ENCODE measurements around the gene SYDE1. TPM values are rescaled to one million over a fixed set of nuclear protein-coding genes. Genes with fewer than 3 reads are reported as not detected.

The SYDE1 gene
- total and polyA plus RNA-seq, 2 donors (not counting 1 experiment from before 2014, with no cell fraction given) = not detected

DNA sequence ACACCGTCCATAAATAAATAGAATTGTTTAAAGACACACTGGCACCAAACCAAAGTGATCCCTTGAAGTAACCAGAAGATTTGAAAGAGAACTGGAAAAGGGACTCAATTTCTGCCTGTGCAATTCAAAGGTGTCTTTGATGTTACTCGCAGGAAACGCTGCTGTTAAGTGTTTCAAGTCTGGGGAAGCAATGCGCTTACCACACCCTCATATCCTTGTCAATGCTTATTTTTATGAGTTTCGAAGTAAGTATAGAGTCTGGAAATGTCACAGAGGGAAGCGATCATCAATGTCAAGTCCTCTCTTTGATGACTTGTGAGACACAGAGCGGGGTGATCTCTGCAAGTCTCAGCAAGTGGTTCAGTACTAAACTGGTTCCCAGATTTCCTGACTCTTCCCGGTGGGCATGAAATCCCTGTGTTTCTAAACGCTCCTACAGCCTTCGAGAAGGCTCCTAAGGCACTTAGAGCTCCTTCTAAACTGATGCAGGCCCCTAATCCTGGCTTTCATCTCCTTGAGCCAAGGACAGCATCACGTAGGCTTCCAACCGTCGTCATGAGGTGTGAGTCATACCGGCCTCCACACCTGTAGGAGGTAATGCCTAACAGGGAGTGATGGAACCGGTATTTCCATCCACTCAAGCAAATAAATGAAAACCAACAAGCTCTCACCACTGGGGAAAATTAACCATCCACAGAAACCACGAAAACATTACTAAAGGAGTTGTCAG is 22.8 kb downstream of the SYDE1 start:
- Histone ChIP-seq H3K4me1 (ENCODE audit: control insufficient read depth in 2 of 2, insufficient read depth in 2 of 2, low read length in 2 of 2) (peaks cover under 1 to 3% of the 10 kb centered on the region in 2 donors), H3K27me3 (replicated peaks in 1 of 4; ENCODE audit: control extremely low read depth in 1 of 4, control insufficient read depth in 3 of 4, insufficient read depth in 4 of 4, low read length in 3 of 4) (peaks cover 0 to 2% (median 0%) of the 10 kb centered on the region in 4 experiments), H3K27ac (ENCODE audit: low read length in 2 of 2) (no peak overlapping the region), H3K4me2 (replicated peaks; ENCODE audit: low read depth, low read length, poor library complexity, severe bottlenecking) (no peak overlapping the region), H3K9me3 (ENCODE audit: control extremely low read depth in 1 of 3, control insufficient read depth in 2 of 3, insufficient read depth in 1 of 3, low read length in 2 of 3) (no peaks in the 10 kb centered on the region), H3K4me3 (ENCODE audit: control extremely low read depth in 1 of 5, extremely low read depth in 1 of 5, insufficient read depth in 1 of 5, low read depth in 2 of 5, low read length in 4 of 5) (no peak overlapping the region), H3K9ac (ENCODE audit: low read length) (no peak overlapping the region), H2AFZ (ENCODE audit: insufficient read depth, low read depth, low read length, poor library complexity, severe bottlenecking) (no peak overlapping the region), H3K79me2 (ENCODE audit: control insufficient read depth, insufficient read depth, low read length) (no peaks in the 10 kb centered on the region), H3K36me3 (replicated peaks in 1 of 2; ENCODE audit: control extremely low read depth in 1 of 2, control insufficient read depth in 1 of 2, extremely low read depth in 1 of 2, insufficient read depth in 2 of 2, low read length in 1 of 2) (no peaks in the 10 kb centered on the region), H4K20me1 (ENCODE audit: control insufficient read depth, insufficient read depth, low read length, poor library complexity, severe bottlenecking) (no peaks in the 10 kb centered on the region)
- DNase-seq (no peak), ATAC-seq (ENCODE audit: low read depth) (no peak)
- intact Hi-C loops (cut with micrococcal nuclease) = loop anchor here (5.0 to 10.0 kb wide), 3 partner anchors 202 to 1067 kb away; partner anchors contain the start of genes AP1M1, BRD4 and NDUFB7
- WGBS (ENCODE audit: insufficient coverage) = 89% methylated on average over 5 of the region's 16 CpGs
- ChIA-PET CTCF (interaction anchor here (0.6 kb wide), 1 partner anchor 768 kb away, joined by 4 read pairs; no protein-coding TSS in a partner anchor), POLR2A (no interaction called here)
- TF ChIP-seq, protein P1, sequence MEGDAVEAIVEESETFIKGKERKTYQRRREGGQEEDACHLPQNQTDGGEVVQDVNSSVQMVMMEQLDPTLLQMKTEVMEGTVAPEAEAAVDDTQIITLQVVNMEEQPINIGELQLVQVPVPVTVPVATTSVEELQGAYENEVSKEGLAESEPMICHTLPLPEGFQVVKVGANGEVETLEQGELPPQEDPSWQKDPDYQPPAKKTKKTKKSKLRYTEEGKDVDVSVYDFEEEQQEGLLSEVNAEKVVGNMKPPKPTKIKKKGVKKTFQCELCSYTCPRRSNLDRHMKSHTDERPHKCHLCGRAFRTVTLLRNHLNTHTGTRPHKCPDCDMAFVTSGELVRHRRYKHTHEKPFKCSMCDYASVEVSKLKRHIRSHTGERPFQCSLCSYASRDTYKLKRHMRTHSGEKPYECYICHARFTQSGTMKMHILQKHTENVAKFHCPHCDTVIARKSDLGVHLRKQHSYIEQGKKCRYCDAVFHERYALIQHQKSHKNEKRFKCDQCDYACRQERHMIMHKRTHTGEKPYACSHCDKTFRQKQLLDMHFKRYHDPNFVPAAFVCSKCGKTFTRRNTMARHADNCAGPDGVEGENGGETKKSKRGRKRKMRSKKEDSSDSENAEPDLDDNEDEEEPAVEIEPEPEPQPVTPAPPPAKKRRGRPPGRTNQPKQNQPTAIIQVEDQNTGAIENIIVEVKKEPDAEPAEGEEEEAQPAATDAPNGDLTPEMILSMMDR (IDR thresholded peaks at IDR 0.05) = no peak
- no peak for TF ChIP-seq EZH2 (IDR thresholded peaks at IDR 0.05; ENCODE audit: borderline replicate concordance, insufficient read depth, low read depth, low read length, poor library complexity, severe bottlenecking)
- H3K27me3 Mint-ChIP-seq = peaks cover 19% of the 10 kb centered on the region
- H3K27ac Mint-ChIP-seq = no peak overlapping the region
- no peaks in the 10 kb centered on the region for H3K9me3 Mint-ChIP-seq (ENCODE audit: insufficient read depth)
- peaks cover 7% of the 10 kb centered on the region for H3K4me1 Mint-ChIP-seq
- H3K4me3 Mint-ChIP-seq = no peak overlapping the region

DNA sequence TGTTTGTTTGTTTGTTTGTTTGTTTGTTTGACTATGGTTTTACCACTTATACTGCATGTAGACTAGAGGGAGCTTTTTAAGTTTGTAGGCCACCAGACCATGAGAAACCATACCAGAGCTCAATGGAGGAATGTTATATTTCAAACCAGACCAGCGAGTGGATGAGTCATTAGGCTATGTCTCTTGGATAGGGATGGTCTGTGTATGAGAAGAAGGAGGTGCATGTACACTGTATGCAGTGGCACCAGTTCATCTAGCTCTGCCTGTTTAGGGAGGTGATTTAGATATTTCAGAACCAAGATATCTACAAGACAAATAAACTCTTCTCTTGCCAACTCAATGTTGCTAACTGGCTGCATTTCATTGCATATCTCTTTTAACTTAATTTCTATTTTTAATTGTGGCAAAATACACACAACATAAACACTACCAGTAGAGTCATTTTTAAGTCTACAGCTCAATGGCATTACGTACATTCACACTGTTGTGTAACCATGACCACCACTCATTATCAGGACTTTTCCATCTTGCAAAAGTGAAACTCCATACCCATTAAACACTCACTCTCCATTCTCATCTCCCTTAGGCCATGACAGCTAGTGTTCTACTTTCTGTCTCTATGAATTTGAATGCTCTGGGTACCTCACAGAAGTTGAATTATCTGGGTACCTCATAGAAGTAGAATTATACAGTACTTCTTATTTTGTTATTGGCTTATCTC is 29.2 kb downstream of the SYDE1 start:
- Histone ChIP-seq H3K27me3 (replicated peaks in 1 of 4; ENCODE audit: control extremely low read depth in 1 of 4, control insufficient read depth in 3 of 4, insufficient read depth in 4 of 4, low read length in 3 of 4) (peaks cover 0 to 2% (median 0%) of the 10 kb centered on the region in 4 experiments), H3K9me3 (ENCODE audit: control extremely low read depth in 1 of 3, control insufficient read depth in 2 of 3, insufficient read depth in 1 of 3, low read length in 2 of 3) (peaks cover 1 to 16% (median 4%) of the 10 kb centered on the region in 3 donors), H4K20me1 (ENCODE audit: control insufficient read depth, insufficient read depth, low read length, poor library complexity, severe bottlenecking) (no peaks in the 10 kb centered on the region), H3K36me3 (replicated peaks in 1 of 2; ENCODE audit: control extremely low read depth in 1 of 2, control insufficient read depth in 1 of 2, extremely low read depth in 1 of 2, insufficient read depth in 2 of 2, low read length in 1 of 2) (no peaks in the 10 kb centered on the region), H3K4me1 (ENCODE audit: control insufficient read depth in 2 of 2, insufficient read depth in 2 of 2, low read length in 2 of 2) (no peaks in the 10 kb centered on the region), H2AFZ (ENCODE audit: insufficient read depth, low read depth, low read length, poor library complexity, severe bottlenecking) (no peak overlapping the region), H3K79me2 (ENCODE audit: control insufficient read depth, insufficient read depth, low read length) (no peaks in the 10 kb centered on the region), H3K9ac (ENCODE audit: low read length) (no peak overlapping the region), H3K4me3 (ENCODE audit: control extremely low read depth in 1 of 5, extremely low read depth in 1 of 5, insufficient read depth in 1 of 5, low read depth in 2 of 5, low read length in 4 of 5) (no peak overlapping the region), H3K4me2 (replicated peaks; ENCODE audit: low read depth, low read length, poor library complexity, severe bottlenecking) (no peak overlapping the region), H3K27ac (ENCODE audit: low read length in 2 of 2) (no peak overlapping the region)
- Mint-ChIP-seq H3K4me3 (no peak overlapping the region), H3K4me1 (no peaks in the 10 kb centered on the region), H3K27ac (no peak overlapping the region), H3K9me3 (ENCODE audit: insufficient read depth) (peaks cover 1% of the 10 kb centered on the region), H3K27me3 (peaks cover 19% of the 10 kb centered on the region)
- no peak for TF ChIP-seq EZH2 (IDR thresholded peaks at IDR 0.05; ENCODE audit: borderline replicate concordance, insufficient read depth, low read depth, low read length, poor library complexity, severe bottlenecking)
- TF ChIP-seq, protein P1 (IDR thresholded peaks at IDR 0.05) = no peak
- WGBS (ENCODE audit: insufficient coverage) = 86% methylated on average over 1 of the region's 2 CpGs
- ChIA-PET CTCF (no interaction called here), POLR2A (no interaction called here)
- ATAC-seq (ENCODE audit: low read depth) (no peak), DNase-seq (no peak)
- intact Hi-C loops (cut with micrococcal nuclease) = no loop called here

Measured in B cell (primary cell).